MG63 (cell line): Measurements from ENCODE around the gene RAVER2. TPM values are rescaled to one million over a fixed set of nuclear protein-coding genes. Genes with fewer than 3 reads are reported as not detected.

Experiments
- DNase-seq: peaks from one replicate; pipeline ENCODE4 v3.0.0-alpha.2; 2020
- H3K27me3 ChIP-seq: fragments of 250-450 bp; sonication (Bioruptor Pico); 2 replicates; pipeline ENCODE4 v1.5.1; 2020; ENCODE audit warnings: mild to moderate bottlenecking, moderate library complexity
- H3K36me3 ChIP-seq: fragments of 250-450 bp; sonication (Bioruptor Pico); 2 replicates; pipeline ENCODE4 v1.5.1; 2020; ENCODE audit warnings: mild to moderate bottlenecking, moderate library complexity
- H3K4me3 ChIP-seq: fragments of 250-450 bp; sonication (Bioruptor Pico); 2 replicates; pipeline ENCODE4 v1.5.1; 2020; ENCODE audit warnings: mild to moderate bottlenecking, moderate library complexity
- H3K9me3 ChIP-seq: fragments of 250-450 bp; sonication (Bioruptor Pico); 2 replicates; pipeline ENCODE4 v1.5.1; 2020; ENCODE audit warnings: mild to moderate bottlenecking, moderate library complexity
- total RNA-seq: library from RNA; depleted of rRNA; stranded (reverse); fragments of >200 nt; shearing (Covaris generic); gene quantifications from 2 replicates; pipeline ENCODE4 v1.2.3, GENCODE V29; 2014; ENCODE audit warnings: low replicate concordance

RAVER2 gene
- total RNA-seq, 1 experiment from 2014 or later, result 7.6 TPM

DNA sequence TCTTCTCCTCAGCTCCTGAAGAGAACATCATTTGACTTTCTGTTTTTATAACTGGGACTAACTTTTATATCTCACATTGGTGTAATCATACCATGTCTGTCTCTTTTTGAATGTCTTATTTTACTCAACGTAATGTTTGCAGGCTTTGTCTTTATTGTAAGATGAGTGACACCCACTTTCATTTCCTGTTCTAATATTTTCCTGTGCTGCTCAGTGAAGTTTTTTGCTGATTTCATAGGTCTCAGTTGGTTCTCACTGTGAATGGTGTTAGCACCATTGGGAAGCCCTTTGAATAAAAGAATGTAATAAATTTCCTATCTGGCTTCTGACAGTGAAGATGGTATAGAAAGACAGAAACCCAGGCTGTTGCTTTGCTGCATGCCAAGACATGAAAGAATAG, 84.0 kb downstream of the RAVER2 start:
- Histone ChIP-seq H3K4me3 (no peak overlapping the region), H3K9me3 (no peaks in the 10 kb centered on the region), H3K27me3 (no peaks in the 10 kb centered on the region), H3K36me3 (peaks cover 22% of the 10 kb centered on the region)
- DNase-seq, result no peak

DNA sequence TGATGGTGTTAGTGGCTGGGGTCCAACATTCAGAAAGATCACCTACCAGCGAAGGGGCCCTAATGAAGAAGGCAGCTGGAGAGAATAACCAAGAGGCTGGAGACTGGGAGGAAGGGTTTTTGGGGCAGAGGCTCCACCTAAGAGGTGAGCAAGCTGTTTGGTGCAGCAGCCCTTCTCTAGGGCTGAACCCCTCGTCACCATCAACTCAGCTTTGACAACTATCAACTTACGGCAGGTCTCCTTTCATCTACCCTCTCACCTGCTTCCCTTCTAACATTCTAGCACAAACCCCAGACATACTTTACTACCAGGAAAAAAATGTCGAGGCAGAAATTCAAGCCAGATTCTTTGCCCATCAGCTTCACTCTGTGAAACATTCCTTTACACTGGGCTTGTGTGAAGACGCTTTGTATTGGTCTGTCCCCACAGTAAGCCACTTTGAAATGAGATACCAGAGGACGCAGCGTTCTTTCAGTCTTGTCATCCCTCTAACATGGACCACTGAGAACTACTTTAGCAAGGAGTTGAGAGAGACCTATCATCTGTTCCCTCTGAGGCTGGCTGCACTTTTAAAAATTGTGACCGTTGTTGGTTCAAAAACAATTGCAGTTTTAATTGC, 84.6 kb downstream of the RAVER2 start:
- Histone ChIP-seq H3K27me3 (no peaks in the 10 kb centered on the region), H3K4me3 (no peak overlapping the region), H3K9me3 (no peaks in the 10 kb centered on the region), H3K36me3 (peaks cover 28% of the 10 kb centered on the region)
- DNase-seq, result no peak

DNA sequence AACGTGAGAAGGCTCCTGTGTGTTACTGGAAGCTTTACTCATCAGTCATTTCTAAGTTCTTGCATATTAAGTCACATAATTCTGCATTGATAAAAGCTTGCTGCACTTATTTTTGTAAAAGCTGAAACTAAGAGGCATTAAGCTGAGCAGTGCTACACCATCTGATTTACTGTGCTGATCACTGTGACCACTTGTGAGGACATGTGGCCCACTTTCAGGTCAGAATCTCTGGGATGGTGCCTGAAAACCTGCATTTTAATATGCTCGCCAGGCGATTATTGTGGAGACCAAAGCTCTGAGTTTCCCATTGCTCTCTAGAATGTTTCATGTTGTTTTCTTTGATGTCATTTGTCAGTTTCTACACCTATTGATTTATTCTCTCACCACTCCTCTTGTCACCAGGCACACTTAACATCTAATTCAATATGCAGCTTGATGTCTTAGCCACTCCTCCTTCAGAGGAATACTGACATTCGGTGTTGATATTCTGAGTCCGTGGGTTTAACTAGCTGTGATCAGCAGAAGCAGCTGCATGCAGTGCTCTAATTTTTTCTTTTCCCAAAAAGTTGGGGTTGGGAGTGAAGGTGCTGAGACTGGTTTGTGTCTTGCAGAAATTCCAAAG, 85.3 kb downstream of the RAVER2 start:
- DNase-seq, result no peak
- Histone ChIP-seq H3K36me3 (peaks cover 28% of the 10 kb centered on the region), H3K9me3 (no peaks in the 10 kb centered on the region), H3K4me3 (no peak overlapping the region), H3K27me3 (no peaks in the 10 kb centered on the region)

DNA sequence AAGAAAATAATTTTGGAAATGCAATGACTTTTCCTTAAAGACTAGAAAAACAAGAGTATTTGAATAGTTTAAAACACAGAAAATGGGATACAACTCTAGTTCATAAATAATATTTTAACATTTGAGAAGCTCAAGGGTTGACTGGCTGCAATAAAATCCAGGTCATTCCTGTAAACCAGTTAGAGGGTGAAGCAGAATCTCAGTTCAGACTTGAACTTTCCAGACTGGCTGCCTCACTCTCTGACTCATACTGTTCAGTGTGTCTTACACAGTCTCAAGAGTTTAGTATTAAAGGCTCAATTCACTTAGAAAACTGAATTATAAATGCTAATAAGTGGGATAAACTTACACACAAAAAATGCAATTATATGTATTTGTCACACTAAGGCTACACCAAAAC, 89.9 kb downstream of the RAVER2 start:
- Histone ChIP-seq H3K27me3 (no peaks in the 10 kb centered on the region), H3K36me3 (peaks cover 56% of the 10 kb centered on the region), H3K9me3 (no peaks in the 10 kb centered on the region), H3K4me3 (no peak overlapping the region)
- no peak for DNase-seq

DNA sequence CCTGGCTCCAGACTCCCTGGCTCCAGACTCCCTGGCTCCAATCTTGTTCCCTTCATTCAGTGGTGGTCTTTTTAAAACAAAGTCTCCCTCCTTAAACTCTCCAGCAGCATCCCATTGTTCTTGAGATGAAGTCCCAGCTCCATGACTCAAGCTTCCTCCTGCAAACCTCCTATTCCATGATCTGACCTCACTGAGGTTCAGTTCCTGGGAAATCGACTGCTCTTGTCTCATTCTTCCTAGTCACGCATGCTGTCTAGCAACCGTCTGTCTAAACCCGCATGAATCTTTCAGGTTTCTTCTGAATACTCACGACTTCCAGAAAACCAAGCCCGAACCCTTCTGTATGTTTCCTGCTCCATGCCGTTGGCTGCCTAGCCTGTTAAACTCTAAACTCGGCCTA, 91.9 kb downstream of the RAVER2 start:
- Histone ChIP-seq H3K4me3 (no peak overlapping the region), H3K9me3 (no peaks in the 10 kb centered on the region), H3K27me3 (no peaks in the 10 kb centered on the region), H3K36me3 (peaks cover 65% of the 10 kb centered on the region)
- no peak for DNase-seq

DNA sequence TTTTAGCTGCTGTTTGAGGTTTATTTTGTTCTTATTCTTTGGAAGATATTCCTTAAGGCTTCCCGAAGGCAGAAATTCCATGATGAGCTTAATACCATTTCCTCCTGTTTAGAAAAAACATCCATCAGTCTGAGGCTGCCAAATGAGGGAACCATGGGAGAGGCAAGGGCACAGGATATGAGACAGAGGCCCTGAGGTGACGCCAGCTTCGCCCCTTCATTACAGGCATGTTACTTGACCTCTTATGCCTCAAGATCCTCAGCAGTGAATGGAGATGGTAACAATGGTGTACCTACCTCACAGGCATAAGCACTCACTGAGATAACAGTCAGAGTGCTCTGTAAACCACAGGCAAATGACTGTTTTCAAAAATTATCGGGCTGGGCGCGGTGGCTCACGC, 93.6 kb downstream of the RAVER2 start:
- DNase-seq, result no peak
- Histone ChIP-seq H3K4me3 (no peak overlapping the region), H3K9me3 (no peaks in the 10 kb centered on the region), H3K36me3 (peaks cover 52% of the 10 kb centered on the region), H3K27me3 (no peaks in the 10 kb centered on the region)

DNA sequence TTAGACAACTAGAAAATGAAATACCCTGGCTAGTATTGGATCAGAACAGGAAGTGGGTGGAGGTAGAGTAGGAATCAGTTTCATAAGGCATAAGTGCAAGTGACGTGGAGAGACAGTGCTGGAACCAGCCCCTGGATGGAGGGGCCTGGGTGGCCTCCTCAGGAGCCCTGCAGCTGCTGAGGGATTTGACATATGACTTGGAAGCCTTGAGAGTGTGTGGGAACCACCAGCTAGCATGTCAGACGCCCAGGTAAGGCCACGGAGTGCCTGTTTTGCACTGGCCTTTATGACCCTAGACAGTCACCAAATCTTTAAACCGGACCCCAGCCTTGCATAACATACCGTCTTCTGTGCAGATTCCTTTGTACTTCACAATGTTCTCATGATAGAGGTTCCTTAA, 94.4 kb downstream of the RAVER2 start:
- Histone ChIP-seq H3K4me3 (no peak overlapping the region), H3K27me3 (no peaks in the 10 kb centered on the region), H3K36me3 (peaks cover 48% of the 10 kb centered on the region), H3K9me3 (no peaks in the 10 kb centered on the region)
- no peak for DNase-seq

DNA sequence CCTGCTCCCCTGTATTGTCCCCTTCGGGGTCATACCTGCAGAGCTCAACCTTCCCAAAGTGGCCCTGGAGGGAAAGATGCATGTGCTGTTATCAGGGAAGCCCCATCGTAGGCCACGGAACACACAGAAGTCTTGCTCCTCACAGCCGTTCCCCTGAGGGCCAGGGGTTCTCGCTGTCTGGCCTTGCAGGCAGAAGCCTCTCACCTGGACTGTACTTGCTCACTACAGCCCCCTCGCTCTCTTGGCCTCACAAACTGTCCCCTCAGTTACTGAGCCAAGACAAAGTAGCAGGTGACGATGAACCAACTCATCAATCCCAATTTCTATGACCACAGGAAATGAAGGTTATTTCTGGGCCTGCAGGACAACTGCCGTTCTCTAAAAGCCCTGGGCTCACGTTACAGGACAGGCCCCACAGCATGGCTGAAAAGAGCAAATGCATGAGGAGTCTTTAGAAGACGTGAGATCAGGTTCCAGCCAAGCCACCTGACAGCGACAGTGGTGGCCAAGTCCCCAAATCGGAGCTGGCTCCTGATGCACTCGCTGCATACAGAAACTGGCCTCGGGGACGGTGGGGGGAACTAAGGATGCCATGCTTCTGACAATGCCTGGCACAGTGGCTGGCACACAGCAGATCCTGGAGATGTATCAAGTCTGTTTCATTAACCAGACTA, 95.0 kb downstream of the RAVER2 start:
- DNase-seq, result no peak
- peaks cover 48% of the 10 kb centered on the region for H3K36me3 ChIP-seq
- H3K4me3 ChIP-seq, result no peak overlapping the region

DNA sequence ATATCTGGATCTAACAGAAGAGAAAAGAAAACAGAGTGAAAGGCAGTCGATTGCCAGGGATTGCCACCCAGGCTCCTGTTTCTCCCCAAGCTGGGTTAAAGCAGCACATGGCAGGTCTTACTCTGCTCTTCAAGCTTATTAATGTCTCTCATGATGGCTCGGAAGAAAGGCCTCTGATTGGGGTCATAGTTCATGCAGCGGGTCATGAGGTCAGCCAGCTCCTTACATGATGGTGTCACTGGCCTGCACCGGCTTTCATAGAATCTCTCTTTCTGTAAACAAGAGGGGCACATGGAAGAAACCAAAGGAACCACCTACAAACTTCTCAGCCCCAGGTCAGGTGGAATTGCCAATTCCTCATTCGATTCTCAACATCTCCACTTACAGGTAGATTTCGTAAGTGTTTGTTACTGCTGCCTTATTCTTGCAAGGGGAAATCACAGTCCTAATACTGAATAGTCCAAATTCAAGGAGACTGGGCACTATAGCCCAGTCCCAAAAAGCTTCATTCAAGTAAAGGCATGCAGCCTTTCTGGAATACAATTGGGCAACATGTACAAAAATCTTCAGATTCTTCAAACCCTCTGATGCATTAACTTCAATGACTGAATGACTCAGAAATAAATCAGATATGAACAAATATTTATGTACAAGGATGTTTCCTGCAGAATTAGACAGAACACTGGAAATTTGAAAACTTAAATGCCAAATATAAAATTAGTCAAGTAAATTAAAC, 96.6 kb downstream of the RAVER2 start:
- no peak overlapping the region for H3K4me3 ChIP-seq
- no peaks in the 10 kb centered on the region for H3K27me3 ChIP-seq
- DNase-seq, result no peak
- H3K36me3 ChIP-seq, result peaks cover 44% of the 10 kb centered on the region
- no peaks in the 10 kb centered on the region for H3K9me3 ChIP-seq

More for the DNA sequence above, 95.0 kb downstream of the RAVER2 start:
- no peaks in the 10 kb centered on the region for H3K27me3 ChIP-seq
- H3K9me3 ChIP-seq, result no peaks in the 10 kb centered on the region

DNA sequence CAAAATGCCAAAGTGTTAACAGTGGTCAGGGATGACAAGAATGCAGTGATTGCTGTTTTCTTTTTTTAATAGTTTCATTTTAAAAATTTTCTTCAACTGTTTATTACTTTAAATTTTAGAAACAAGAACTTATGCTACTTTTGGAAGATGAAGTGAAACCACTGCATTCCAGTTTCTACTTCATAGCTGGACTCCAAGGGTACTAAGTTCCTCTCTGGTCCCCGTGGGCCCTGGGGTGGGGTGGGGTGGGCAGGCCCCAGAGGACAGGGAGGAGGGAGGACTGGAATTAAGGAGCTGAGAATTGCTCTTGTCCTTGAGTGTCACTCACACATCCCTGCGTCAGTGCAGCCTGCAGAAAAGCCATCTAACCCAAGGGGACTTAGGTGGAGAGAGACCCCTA, 97.3 kb downstream of the RAVER2 start:
- Histone ChIP-seq H3K4me3 (no peak overlapping the region), H3K9me3 (no peaks in the 10 kb centered on the region), H3K36me3 (peaks cover 42% of the 10 kb centered on the region), H3K27me3 (no peaks in the 10 kb centered on the region)
- DNase-seq, result no peak

DNA sequence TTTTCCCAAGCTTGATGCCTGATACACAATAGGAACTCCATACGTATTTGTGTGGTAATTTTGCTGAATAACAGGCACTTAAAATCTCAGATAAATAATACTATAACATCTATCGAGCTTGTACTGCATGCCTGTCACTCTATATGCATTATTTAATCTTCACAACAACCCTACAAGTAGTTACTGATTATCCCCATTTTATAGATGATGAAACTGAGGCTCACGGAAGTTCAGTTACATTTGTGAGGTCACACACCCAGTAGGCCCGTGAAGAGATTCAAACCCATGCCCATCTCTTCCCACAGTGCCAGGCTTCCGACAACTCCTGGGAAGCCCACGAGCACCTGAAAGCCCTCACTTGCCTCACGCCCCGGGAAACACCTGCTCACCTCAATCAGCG, 98.8 kb downstream of the RAVER2 start:
- Histone ChIP-seq H3K36me3 (peaks cover 30% of the 10 kb centered on the region), H3K4me3 (no peak overlapping the region), H3K27me3 (no peaks in the 10 kb centered on the region), H3K9me3 (no peaks in the 10 kb centered on the region)
- no peak for DNase-seq

DNA sequence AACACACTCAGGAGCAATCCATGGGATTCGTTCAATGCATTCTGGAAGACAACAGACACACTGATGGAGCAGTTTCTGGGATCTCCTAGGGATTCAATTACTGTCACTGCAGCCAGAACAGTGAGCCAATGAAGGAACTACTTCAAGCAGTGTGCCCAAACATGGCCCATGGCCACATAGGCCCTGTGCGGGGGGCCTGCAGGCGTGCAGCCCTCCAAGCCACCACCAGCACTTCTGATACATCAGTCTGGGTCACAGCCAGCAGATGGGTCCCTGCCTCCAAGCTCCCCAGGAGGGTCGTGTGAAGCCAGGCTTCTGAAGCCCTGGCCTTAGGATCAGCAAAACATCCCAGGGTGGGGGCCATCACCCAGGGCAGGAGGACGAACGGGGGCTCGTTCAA, 99.3 kb downstream of the RAVER2 start:
- Histone ChIP-seq H3K27me3 (no peaks in the 10 kb centered on the region), H3K9me3 (no peaks in the 10 kb centered on the region), H3K36me3 (peaks cover 29% of the 10 kb centered on the region), H3K4me3 (no peak overlapping the region)
- DNase-seq, result no peak

DNA sequence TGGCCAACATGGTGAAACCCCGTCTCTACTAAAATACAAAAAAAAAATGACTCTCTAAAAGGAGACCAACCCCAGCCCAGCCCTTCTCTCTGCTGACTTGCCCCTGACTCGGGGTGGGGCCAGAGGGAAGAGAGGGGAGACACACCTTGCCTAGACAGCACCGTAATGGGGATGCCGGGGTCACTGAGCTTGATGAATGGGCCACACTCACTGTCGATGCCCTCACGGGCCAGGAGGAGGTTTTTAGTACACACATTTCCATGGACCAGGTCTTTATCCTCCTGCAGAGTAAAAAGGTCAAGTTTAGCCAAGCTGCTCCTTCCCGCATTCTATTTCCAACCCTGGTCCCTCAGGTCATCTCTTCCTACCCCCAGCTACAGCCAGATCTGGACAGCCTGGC, 99.7 kb downstream of the RAVER2 start:
- no peaks in the 10 kb centered on the region for H3K27me3 ChIP-seq
- H3K9me3 ChIP-seq, result no peaks in the 10 kb centered on the region
- H3K36me3 ChIP-seq, result peaks cover 25% of the 10 kb centered on the region
- DNase-seq, result no peak
- H3K4me3 ChIP-seq, result no peak overlapping the region

DNA sequence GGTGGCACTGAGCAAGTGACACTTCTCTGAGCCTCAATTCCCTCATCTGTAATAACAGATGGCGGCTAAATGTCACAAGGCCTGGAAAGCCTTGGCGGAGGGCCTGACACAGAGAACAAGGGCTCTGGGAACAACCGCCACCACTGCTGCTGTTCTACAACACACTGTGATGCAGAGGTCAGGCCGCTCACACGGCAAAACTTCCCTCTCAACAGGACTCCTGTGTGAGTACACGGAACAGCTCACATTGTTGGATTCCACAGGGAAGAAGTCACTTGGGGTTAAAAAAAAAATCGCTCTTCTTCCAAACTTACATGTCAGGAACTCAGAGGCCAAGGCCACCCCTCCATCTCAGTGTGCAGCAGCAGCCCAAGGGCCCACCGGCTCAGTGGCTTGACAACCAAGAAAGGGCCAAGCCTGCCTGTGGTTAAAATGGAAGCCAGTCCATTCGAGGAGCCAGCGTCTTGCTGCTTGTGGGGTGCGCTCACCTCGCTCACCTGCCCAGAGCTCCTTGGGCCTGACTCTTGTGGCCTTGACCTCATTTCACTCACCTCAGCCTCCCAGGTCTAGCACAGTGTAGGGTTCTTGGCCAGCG, 101.1 kb downstream of the RAVER2 start:
- H3K27me3 ChIP-seq, result no peaks in the 10 kb centered on the region
- H3K36me3 ChIP-seq, result peaks cover 15% of the 10 kb centered on the region
- no peaks in the 10 kb centered on the region for H3K9me3 ChIP-seq
- no peak for DNase-seq
- no peak overlapping the region for H3K4me3 ChIP-seq

DNA sequence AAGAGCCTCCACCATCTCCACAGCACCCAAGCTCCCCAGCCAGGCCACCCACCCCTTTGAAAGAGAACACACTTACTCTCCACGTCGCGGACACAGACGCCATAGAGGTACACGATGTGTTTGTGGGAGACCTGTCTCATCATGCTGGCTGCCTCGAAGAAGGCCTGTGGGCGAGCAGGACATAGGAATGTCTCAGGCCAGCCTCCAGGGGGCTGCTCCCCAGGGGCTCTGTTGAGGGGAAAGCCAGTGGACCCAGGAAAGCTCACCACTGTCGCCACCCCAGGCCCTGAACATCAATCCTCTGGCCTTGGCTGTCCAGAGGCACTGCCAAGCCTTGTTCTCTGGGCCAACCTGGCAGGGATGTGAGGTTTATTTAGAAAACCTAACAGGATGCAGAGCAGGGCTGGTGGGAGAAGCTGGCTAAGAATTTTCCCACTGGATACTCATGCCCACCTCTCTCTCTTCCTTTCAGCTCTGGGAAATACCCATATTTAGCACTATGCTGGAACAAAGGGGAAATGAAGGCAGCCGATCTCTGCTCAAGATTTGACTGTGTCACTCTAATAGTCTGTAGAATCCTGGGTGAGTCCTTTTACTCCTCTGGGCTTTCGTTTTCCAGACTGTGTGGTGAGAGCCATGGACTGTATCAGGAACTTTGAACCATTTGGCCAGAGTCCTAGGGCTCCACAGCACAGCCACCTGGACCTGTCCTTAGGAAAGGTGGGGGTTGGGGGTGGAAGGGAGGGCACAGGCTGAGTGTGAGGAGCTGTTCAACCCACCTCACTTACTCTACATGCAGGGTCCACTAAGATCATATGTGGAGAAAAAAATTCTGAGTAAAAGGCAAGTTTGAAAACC, 101.9 kb downstream of the RAVER2 start:
- Histone ChIP-seq H3K27me3 (no peaks in the 10 kb centered on the region), H3K4me3 (no peak overlapping the region), H3K36me3 (peaks cover 12% of the 10 kb centered on the region), H3K9me3 (no peaks in the 10 kb centered on the region)
- no peak for DNase-seq

DNA sequence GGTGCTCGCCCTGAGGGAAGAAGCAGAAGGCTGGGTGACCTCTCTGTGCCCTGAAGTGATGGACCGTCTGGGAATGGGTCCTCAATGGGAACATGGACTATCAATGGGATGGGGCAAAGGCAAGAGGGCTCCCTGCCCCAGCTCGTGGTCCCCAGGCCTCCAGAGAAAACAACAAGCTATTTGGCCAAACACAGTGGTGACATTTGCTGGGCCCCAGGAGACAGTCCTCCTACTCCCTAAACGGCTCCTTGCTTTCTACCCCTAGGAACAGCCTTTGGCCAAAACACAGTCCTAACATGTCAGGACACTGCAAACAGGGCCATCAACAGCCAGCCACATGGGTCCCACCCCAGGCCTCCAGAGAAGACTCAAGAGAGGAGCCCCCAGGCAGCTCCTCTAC, 102.8 kb downstream of the RAVER2 start:
- Histone ChIP-seq H3K36me3 (peaks cover 12% of the 10 kb centered on the region), H3K9me3 (no peaks in the 10 kb centered on the region)

More for the DNA sequence above, 102.8 kb downstream of the RAVER2 start:
- Histone ChIP-seq H3K4me3 (no peak overlapping the region), H3K27me3 (no peaks in the 10 kb centered on the region)
- DNase-seq, result no peak
